Loucy (cell line): ENCODE results near the gene ZNF747.

Experiments used
- EZH2phosphoT487 ChIP-seq: fragments of 200-600 bp; IDR thresholded peaks from 2 replicates; pipeline ENCODE4 v1.6.1; 2018; ENCODE audit warnings: antibody characterized with exemption, mild to moderate bottlenecking, moderate library complexity, borderline replicate concordance
- TF ChIP-seq, protein P1 (sequence below): fragments of 200-600 bp; sonication (generic); conservative IDR thresholded peaks from 2 replicates; pipeline ENCODE4 v1.5.1; 2014; ENCODE audit warnings: mild to moderate bottlenecking, antibody characterized with exemption, low read length

DNA sequence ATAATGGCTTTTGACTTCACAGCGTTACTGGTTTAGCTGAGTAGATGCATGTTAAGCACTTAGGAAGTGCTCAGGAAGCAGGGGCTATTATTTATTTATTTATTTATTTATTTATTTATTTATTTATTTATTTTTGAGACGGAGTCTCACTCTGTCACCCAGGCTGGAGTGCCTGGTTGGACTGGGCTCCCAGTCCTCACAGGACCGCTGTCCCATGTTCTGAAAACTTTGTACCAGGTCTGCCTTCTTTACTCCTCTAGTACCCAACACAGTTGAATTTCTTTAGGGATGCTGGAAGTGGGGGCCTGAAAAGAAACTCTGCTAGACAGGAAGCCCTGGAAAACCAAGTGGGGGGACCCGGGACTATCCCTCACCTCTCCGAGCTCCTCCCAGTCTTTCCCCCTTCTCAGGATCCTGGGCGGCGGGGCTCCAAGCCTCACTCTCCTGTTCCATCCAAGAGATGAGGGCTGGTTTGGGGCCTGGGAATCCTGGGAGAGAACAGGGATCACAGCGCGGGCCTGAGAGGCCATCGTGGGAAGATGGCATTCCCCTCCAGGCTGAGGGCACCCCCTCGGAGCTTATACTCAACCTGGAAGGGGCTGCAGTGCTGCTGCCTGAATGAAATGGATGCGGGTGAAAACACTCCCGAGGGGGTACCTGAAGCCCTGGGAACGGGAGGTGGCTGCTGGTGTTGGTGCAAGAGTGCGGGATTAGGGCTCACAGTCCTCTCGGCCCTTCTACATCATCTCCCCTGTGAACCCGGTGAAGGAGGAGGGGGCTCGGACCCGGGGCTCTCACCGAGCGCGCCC, 36.2 kb upstream of the ZNF747 start:
- TF ChIP-seq, protein P1, sequence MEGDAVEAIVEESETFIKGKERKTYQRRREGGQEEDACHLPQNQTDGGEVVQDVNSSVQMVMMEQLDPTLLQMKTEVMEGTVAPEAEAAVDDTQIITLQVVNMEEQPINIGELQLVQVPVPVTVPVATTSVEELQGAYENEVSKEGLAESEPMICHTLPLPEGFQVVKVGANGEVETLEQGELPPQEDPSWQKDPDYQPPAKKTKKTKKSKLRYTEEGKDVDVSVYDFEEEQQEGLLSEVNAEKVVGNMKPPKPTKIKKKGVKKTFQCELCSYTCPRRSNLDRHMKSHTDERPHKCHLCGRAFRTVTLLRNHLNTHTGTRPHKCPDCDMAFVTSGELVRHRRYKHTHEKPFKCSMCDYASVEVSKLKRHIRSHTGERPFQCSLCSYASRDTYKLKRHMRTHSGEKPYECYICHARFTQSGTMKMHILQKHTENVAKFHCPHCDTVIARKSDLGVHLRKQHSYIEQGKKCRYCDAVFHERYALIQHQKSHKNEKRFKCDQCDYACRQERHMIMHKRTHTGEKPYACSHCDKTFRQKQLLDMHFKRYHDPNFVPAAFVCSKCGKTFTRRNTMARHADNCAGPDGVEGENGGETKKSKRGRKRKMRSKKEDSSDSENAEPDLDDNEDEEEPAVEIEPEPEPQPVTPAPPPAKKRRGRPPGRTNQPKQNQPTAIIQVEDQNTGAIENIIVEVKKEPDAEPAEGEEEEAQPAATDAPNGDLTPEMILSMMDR, result no peak
- TF ChIP-seq EZH2phosphoT487, result no peak
